Activated CD4-positive, alpha-beta T cell treated with anti-CD3 and anti-CD28 coated beads, Interleukin-2, amount 50 U/mL, for 24 hours (primary cell): ENCODE measurements around the gene JAML.

Source experiments
- DNase-seq, 2 donors: peaks; one replicate each; pipeline ENCODE4 v3.0.0-alpha.2; 2020; ENCODE audit warnings: low read depth in 1 of 2, low spot score in 1 of 2

JAML gene

DNA sequence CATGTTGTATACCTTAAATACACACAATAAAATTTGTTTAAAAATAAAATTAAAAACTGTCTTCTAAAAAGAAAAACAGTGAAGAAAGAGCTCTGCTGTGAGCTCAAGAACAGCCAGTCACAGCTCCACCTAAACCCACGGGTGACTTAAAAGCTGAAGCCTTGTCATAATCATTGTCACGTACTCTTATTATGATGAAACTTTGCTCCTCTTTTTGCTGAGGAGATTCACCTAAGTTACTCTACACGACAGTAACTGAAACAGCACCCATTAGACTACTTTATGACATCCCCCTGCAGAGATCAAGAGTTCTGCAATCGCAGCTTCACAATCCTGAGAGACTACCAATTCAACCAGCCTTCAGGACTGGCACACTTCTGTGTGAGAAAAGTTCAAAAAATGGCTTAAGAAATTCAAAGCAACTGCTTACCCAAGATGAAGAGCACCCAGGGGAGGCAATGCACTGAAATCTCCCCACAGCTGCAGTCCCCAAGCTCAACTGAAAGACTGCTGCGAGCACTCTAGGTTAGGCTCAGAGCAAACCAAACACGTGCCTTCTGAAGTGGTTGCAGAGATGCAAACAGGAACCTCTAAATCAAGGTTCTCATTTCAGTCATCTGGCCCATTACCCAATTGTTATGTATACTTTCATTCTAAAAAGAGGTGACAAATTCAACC is at the start of gene JAML:
TSS of gene JAML (minus strand) at position 501 of the 678 bp plus-strand sequence. CDS start 10,145 bp downstream, outside the sequence.
- DNase-seq, result peak in 1 of 2 donors; percentile 67

DNA sequence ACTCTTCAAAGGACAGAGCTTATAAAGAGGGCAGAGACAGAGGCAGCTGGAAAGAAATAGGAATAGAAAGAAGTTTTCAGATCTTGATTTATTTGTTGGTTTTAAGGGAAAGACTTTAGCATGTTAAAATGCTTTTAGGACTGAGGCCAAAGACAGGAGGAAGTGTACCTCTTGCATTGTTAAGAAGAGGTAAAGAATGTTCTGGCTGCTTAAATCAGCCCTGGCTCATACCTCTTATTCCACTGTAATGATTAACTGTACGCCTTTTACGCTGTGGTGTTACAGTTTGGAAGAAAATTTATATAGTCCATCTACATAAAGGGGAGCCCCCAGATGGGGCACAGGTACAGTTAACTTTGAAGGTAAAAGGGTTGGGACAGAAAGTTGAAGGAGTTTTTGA is 49.4 kb upstream of the JAML start:
- DNase-seq, result no peak

- DNase-seq, result no peak
These were observed 47.2 kb upstream of the JAML start for GRCh38 chr11:118272001-118272400.

GRCh38 chr11:118267486-118267885 is 42.7 kb upstream of the JAML start:
- no peak for DNase-seq

- DNase-seq, result no peak
These were observed 41.1 kb upstream of the JAML start for GRCh38 chr11:118265954-118266353.

DNA sequence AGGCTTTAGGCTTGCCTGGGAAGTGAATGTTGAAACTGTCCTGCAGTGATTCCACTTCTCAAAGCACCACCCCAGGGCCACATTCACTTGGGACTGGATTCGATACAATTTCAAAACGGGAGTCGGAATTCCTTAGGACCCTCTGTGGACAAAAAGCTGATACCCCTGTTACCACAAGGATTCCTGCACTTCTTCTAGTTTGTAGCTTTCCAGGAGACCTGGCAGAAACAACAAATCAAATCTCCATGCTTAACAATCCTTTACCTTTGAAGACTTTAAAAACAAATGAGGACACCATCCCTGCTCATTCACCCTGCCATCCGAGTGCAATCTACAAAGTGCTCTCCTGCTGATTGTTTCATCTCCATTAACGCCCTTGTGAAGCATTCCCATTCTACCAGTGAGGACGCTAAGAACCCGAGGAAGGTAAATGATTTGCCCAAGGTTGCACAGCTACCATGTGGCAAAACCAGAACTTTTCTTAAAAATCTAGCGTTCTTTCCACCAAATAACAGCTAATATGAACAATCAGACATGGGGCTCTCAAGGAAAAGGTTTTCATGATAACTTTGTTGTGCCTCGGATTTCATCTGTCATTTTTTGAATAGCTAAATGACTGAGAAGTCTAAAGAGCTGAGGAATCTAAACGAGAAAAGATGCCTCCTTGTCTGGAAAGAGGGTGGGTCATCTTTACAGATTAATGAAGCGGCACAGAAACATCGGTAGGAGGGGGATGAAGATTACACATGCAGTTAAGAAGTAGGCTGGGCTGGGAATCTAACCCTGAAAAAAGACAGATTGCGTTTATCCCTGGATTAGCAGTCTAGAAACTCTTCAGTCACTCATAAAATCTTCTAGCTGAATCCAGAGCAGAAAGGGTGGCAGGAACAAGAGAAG is 40.0 kb upstream of the JAML start:
- DNase-seq, result no peak

DNA sequence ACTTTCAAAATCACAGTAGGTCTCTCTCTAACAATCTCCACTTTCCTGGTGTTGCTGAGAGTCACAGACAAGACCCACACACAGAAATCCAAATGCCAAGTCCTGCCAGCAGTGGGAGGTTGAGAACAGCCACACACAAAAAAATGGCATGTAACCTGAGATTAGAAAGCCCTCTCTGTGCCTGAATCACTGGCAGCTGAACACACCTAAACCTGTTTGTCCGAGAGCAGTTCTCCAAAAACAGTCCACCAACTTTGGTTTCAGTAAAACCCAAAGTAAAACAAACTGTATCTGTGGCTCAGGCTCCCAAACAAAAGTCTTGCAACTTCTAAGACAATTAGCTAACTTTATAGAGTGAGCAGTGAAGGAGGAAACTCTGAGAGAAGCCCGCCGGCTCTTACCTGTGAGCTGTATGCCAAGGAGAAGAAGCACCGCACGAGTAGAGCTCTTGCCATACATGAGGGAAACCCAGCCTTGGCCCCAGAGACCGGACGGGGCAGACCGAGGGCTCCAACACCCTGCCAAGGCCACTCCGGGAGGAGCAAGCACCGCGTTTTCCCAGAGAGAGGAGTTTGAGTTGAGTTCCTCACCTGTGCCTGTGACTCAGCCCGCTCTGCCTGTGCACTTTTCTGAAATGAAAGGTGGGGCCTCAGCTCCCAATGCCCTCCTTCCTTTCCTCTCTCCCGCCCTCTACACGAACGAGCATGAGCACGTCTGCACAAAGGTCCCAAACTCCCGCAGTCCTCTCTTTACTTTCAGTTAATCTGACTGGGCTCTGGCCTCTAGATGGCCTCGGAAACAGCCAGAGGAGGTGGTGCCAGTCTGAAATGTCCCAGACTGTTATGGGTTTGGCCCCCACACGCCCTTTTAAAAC is 39.1 kb upstream of the JAML start, which contains the start of gene MPZL2:
TSS of gene MPZL2 (minus strand) at position 603 of the 874 bp plus-strand sequence. CDS start at position 459, 144 bp downstream.
- DNase-seq, result no peak

DNA sequence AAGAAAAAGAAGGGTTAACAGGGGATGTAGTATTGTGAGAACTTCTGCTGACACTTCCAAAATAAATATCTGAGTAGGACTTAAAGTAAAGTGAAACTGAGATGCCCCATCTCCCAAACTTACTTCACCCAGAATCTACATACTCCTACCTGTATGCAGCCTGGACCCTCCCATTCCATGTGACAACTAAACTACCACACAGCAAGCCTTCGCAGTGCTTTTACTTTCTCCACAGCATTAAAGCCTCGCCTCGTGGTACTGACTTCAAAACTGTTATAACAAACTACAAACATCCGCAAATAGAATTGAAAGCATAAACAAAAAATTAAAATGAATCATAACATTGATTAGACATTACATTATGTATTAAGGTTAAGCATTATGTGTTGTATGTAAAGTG is 38.3 kb upstream of the JAML start:
- no peak for DNase-seq

DNA sequence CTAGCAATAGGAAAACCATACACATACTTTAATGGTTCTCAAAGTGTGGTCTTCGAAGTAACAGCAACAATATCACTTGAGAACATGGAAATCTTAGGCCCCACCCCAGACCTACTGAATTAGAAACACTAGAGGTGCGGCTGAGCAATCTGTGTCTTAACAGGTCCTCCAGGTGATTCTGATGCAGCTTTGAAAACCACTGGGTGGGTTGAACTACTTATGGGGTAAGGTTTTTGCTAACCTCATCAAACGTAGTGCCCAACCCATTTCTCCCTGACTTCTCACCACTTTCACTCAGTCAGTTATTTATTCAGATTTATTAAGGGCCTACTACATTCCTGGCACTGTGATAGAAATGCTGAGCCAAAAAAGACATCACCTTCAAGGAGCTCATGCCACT is 35.5 kb upstream of the JAML start:
- DNase-seq, result no peak

DNA sequence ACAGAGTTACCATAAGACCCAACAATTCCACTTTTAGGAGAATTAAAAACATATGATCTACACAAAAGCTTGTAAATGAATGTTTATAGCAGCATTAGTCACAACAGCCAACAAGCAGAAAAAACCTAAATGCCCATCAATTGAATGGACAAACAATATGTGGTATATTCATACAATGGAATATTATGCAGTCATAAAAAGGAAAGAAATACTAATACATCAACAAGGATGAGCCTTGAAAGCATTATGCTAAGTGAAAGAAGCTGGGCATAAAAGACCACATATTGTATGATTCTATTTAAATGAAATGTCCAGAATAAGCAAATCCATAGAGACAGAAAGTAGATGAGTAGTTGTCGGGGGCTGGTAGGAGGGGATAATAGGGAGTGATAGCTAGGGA is 34.3 kb upstream of the JAML start:
- no peak for DNase-seq

DNA sequence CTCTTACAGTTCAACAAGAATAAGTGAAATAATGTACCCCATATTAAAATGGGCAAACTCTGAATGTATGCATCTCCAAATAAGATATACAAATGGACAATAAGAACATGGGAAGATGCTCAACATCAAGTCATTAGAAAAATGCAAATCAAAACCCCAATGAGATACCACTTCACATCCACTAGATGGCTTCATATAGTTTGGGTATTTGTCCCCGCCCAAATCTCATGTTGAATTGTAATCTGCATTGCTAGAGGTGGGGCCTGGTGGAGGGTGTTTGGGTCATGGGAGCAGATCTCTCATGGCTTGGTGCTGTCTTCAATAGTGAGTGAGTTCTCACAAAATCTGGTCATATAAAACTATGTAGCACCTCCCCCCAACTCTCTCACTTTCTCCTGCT is 33.6 kb upstream of the JAML start:
- no peak for DNase-seq

DNA sequence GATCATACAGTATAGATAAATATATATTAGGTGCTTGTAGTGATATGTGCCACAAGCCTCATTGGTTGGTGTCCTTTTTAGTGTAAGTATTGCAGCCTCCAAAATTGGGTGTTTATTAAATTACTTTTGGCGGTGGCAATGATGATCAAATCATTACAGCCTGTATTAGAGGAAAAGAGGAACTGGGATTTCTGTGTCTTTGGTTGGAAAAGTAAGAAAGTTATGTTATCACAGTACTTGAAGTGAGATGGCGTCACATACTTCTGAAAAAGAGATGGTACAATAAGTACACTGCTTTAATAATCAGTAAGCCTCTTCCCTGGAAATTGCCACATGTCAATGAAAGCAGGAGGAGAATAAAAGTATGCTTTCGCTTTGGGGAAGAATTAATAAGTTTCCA is 27.9 kb upstream of the JAML start:
- no peak for DNase-seq

GRCh38 chr11:118251858-118252652 is 27.2 kb upstream of the JAML start, which contains the start of gene MPZL3:
Gene MPZL3 (minus strand): TSS chr11:118252365. CDS start chr11:118252294, 71 bp downstream.
- peak; percentile 65 to 87 for DNase-seq

GRCh38 chr11:118247041-118247440 is 22.2 kb upstream of the JAML start:
- DNase-seq, result no peak

- no peak for DNase-seq
These were observed 21.2 kb upstream of the JAML start for GRCh38 chr11:118245936-118246562.

GRCh38 chr11:118243993-118244762 is 19.4 kb upstream of the JAML start:
- DNase-seq, result no peak

DNA sequence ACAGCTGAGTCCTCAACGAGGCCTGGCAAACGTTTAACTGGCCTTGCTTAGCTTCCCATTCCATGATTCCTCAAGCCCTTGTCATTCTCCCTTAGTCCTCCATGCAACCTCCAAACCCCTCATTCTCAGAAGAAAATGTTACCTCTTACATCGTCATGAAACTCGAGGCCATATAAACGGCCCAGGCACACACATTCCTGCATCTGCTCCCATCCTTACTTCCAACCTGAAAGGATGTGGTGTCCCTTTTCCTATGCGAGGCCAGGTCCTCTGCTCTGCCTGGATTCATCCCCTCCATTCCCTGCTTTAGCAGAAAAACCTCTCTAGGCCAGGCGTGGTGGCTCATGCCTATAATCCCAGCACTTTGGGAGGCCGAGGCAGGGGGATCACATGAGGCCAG is 18.4 kb upstream of the JAML start:
- DNase-seq, result no peak

DNA sequence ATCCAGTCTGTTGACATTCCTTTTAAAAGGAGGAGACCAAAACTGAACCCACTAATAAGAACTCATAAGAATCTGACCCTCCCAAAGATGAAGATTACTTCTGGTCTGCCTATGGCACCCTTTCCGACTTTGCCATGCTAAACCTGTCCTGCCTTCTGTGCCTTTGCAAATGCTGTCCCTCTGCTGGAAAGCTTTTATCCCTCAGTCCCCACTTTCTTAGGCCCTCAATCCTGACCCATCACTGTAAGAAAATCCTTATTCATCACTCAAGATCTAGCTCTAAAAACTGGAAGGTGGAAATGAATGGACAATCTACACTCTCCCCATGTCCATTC is 16.9 kb upstream of the JAML start:
- DNase-seq, result no peak
